OCI-LY3 (cell line): ENCODE results near the gene ABTB2.

Experiments used
- EZH2phosphoT487 ChIP-seq: fragments of 200-600 bp; shearing (Covaris generic); IDR thresholded peaks from 2 replicates; pipeline ENCODE4 v1.6.1; 2018; ENCODE audit warnings: antibody characterized with exemption, mixed run types, low read depth
- TF ChIP-seq, protein P1 (sequence below): fragments of 200-600, 300-600 bp; sonication (generic); IDR thresholded peaks from 2 replicates; pipeline ENCODE4 v1.5.1; 2014; ENCODE audit warnings: antibody characterized with exemption, low read length, low read depth

DNA sequence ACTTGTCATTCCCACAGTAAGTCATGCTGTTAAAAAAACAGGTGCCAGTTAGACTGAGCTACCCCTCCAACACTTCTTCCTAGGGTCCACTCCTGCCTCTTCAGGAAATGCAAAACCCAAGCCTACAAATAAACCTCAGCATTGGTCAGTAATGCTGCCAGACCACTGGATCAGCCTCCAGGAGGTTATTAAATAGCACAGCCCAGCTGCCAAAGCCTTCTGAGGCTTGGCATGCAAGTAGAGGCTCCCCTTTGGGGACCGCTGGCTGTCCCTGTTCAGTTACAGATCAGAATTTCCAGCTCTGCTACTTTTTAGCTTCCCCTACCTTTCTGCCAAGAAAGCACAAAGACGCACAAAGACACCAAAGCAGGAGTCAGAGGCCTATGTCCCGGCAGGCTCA lies 33.3 kb downstream of the ABTB2 start:
- TF ChIP-seq, protein P1, sequence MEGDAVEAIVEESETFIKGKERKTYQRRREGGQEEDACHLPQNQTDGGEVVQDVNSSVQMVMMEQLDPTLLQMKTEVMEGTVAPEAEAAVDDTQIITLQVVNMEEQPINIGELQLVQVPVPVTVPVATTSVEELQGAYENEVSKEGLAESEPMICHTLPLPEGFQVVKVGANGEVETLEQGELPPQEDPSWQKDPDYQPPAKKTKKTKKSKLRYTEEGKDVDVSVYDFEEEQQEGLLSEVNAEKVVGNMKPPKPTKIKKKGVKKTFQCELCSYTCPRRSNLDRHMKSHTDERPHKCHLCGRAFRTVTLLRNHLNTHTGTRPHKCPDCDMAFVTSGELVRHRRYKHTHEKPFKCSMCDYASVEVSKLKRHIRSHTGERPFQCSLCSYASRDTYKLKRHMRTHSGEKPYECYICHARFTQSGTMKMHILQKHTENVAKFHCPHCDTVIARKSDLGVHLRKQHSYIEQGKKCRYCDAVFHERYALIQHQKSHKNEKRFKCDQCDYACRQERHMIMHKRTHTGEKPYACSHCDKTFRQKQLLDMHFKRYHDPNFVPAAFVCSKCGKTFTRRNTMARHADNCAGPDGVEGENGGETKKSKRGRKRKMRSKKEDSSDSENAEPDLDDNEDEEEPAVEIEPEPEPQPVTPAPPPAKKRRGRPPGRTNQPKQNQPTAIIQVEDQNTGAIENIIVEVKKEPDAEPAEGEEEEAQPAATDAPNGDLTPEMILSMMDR: no peak
- TF ChIP-seq EZH2phosphoT487: no peak
